ENCODE measurements around the gene C1S. TPM values are rescaled to one million over a fixed set of nuclear protein-coding genes. Genes with fewer than 3 reads are reported as not detected.
"Not testable (repeated sequence)": the region's sequence is repeated elsewhere in the genome, so short reads cannot be mapped to it uniquely, and the experiment has no call there.

C1S gene
- 1 to 10 TPM; 1.7 TPM for total RNA-seq

- H3K4me1 Mint-ChIP-seq, result no peaks in the 10 kb centered on the region
- ChIA-PET POLR2A (interaction anchor here (1.4 kb wide), 1 partner anchor 8 kb away, joined by 3 read pairs; no protein-coding TSS in a partner anchor), CTCF (interaction anchor here (1.4 kb wide), 1 partner anchor 53 kb away, joined by 4 read pairs; no protein-coding TSS in a partner anchor)
- peaks cover 22% of the 10 kb centered on the region for H3K27me3 Mint-ChIP-seq
- H3K9me3 Mint-ChIP-seq, result no peaks in the 10 kb centered on the region
- no peaks in the 10 kb centered on the region for H3K36me3 Mint-ChIP-seq (ENCODE audit: low read depth)
- no peak for DNase-seq
- H3K4me3 Mint-ChIP-seq, result no peak within 1 kb of the TSS
- H3K27ac Mint-ChIP-seq, result no peak within 1 kb of the TSS
Observed at GRCh38 chr12:7060353-7060954, at the start of gene C1S. Gene C1S, plus strand, starts transcription at chr12:7060718. Its CDS starts 1,195 bp downstream, at chr12:7061913.

DNA sequence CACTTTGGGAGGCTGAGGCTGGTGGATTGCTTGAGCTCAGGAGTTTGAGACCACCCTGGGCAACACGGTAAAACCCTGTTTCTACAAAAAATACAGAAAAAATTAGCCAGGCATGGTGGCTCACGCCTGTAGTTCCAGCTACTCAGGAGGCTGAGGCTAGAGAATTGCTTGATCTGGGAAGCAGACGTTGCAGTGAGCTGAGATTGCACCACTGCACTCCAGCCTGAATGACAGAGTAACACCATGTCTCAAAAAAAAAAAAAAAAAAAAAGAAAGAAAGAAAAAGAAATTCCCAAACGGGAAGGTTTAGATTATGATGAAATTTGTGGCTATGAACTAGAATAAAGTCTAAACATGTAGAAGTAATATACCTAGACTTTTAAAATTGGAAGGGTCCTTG, 49.1 kb upstream of the C1S start:
- H3K36me3 Mint-ChIP-seq (ENCODE audit: low read depth), result peaks cover 12% of the 10 kb centered on the region
- not testable (repeated sequence) for H3K27me3 Mint-ChIP-seq, H3K4me3 Mint-ChIP-seq, H3K9me3 Mint-ChIP-seq, H3K27ac Mint-ChIP-seq, DNase-seq
- POLR2A ChIA-PET, result interaction anchor here (0.8 kb wide), 1 partner anchor 67 kb away, joined by 4 read pairs; the partner anchor contains the start of gene C12orf57
- peaks cover 18% of the 10 kb centered on the region for H3K4me1 Mint-ChIP-seq
- CTCF ChIA-PET, result interaction anchor here (0.9 to 2.2 kb wide), 2 partner anchors 15 to 68 kb away, joined by 3 to 7 read pairs; partner anchors contain the start of genes C12orf57 and RNU7-1

- H3K4me1 Mint-ChIP-seq, result peaks cover 25% of the 10 kb centered on the region
- H3K9me3 Mint-ChIP-seq, result no peaks in the 10 kb centered on the region
- peaks cover 12% of the 10 kb centered on the region for H3K36me3 Mint-ChIP-seq (ENCODE audit: low read depth)
- DNase-seq, result no peak
- H3K27me3 Mint-ChIP-seq, result no peaks in the 10 kb centered on the region
- H3K27ac Mint-ChIP-seq, result no peak overlapping the region
- ChIA-PET CTCF (interaction anchor here (0.9 to 2.2 kb wide), 2 partner anchors 14 to 69 kb away, joined by 3 to 7 read pairs; partner anchors contain the start of genes C12orf57 and RNU7-1), POLR2A (interaction anchor here (0.8 kb wide), 1 partner anchor 68 kb away, joined by 4 read pairs; the partner anchor contains the start of gene C12orf57)
- no peak overlapping the region for H3K4me3 Mint-ChIP-seq
Observed at GRCh38 chr12:7012024-7012607, 48.4 kb upstream of the C1S start.

DNA sequence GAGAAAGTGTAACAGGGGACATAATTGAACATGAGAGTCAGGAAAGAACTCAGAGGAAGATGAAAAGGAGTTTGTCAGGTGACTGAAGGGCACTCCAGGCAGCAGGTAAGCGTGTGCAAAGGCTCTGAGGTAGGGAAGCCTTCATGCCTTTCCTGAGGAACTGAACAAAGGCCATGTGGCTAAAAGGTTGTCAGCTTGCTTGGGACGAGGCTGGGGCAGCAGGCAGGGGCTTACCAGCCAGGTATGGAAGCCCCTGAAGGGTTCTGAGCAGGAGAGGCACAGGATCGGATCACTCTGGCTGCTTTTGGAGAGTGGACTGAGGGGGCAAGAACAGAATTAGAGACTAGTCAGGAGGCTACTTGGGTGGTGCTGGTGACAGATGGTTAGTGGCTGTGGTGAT, 47.4 kb upstream of the C1S start:
- H3K36me3 Mint-ChIP-seq (ENCODE audit: low read depth), result peaks cover 7% of the 10 kb centered on the region
- peaks cover 27% of the 10 kb centered on the region for H3K4me1 Mint-ChIP-seq
- H3K4me3 Mint-ChIP-seq, result no peak overlapping the region
- no peak for DNase-seq
- CTCF ChIA-PET, result no interaction called here
- POLR2A ChIA-PET, result interaction anchor here (1.5 kb wide), 1 partner anchor 67 kb away, joined by 3 read pairs; no protein-coding TSS in a partner anchor
- H3K27me3 Mint-ChIP-seq, result no peaks in the 10 kb centered on the region
- no peak overlapping the region for H3K27ac Mint-ChIP-seq
- H3K9me3 Mint-ChIP-seq, result no peaks in the 10 kb centered on the region

DNA sequence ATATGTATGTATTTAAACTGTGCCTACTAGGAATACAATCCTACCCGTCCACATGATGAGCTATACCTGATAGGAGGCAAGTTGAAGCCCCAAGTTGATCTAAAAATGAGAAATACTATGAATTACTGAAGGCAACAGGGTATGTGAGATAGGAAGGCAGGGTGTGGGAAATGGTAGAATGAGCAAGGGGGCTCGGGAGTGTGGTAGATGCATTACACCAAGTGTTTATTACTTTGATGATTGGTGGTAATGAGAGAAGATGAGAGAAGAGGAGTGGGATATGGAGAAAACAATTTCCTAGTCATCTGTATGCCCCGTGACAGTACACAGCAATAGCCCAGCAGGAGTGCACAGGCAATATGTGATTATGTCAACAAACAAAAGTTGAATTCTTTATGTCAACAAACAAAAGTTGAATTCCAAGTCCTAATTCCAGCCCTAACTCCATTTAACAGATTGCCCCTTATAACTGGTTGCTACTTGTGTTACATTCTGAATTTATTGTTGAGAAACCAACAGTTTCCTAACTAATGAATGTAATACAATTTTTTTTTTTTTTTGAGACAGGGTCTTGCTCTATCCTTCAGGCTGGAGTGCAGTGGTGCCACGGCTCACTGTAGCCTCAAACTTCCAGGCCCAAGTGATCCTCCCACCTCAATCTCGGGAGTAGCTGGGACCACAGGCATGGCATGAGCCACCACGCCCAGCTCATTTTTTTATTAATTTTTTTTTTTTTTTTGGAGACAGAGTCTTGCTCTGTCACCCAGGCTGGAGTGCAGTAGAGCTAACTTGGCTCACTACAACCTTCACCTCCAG, 44.8 kb upstream of the C1S start:
- Mint-ChIP-seq H3K27me3 (no peaks in the 10 kb centered on the region), H3K4me1 (peaks cover 30% of the 10 kb centered on the region), H3K36me3 (ENCODE audit: low read depth) (peaks cover 5% of the 10 kb centered on the region), H3K27ac (no peak overlapping the region), H3K9me3 (no peaks in the 10 kb centered on the region), H3K4me3 (no peak overlapping the region)
- no peak for DNase-seq
- POLR2A ChIA-PET, result no interaction called here
- CTCF ChIA-PET, result interaction anchor here (0.6 to 0.7 kb wide), 2 partner anchors 11 to 13 kb away, joined by 3 read pairs; no protein-coding TSS in a partner anchor

DNA sequence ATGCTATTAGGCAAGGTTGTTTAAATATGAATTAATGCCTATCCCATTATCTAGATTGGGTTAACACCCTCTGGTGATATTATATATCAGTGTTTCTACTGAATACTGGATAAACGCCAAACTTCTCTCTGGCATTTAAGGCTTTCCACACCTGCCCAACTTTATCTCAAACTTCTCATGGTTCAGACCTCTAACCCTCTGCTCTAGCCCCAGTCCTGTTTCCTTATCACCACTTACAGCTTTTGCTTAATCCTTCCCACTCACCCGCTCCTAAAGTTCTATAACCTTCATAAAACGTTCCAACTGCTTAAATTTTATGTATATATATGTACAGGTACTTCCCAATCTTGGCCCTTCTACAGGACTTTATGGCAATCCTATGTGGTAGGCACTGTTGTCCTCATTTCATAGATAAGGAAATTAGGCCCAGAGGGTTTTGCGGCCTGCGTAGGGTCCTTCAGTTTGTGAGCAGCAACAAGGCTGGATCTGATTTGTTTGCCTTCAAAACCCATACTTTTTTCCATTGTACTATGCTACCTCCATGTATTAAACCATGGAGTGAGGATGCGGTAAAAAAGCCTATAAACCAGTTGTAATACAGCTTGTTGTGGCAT, 43.5 kb upstream of the C1S start:
- H3K27ac Mint-ChIP-seq, result no peak overlapping the region
- H3K4me1 Mint-ChIP-seq, result peaks cover 30% of the 10 kb centered on the region
- peak overlapping the region; percentile 84 for H3K4me3 Mint-ChIP-seq
- CTCF ChIA-PET, result interaction anchor here (1.5 to 2.1 kb wide), 5 partner anchors 58 to 126 kb away, joined by 6 to 19 read pairs (median 7); partner anchors contain the start of genes C1RL and CLSTN3
- no peaks in the 10 kb centered on the region for H3K27me3 Mint-ChIP-seq
- DNase-seq, result no peak
- peaks cover 5% of the 10 kb centered on the region for H3K36me3 Mint-ChIP-seq (ENCODE audit: low read depth)
- POLR2A ChIA-PET, result interaction anchor here (0.8 to 2.2 kb wide), 10 partner anchors 9 to 328 kb away, joined by 3 to 60 read pairs (median 6); partner anchors contain the start of genes C12orf57, C1RL, PTPN6 and RNU7-1
- H3K9me3 Mint-ChIP-seq, result no peaks in the 10 kb centered on the region

DNA sequence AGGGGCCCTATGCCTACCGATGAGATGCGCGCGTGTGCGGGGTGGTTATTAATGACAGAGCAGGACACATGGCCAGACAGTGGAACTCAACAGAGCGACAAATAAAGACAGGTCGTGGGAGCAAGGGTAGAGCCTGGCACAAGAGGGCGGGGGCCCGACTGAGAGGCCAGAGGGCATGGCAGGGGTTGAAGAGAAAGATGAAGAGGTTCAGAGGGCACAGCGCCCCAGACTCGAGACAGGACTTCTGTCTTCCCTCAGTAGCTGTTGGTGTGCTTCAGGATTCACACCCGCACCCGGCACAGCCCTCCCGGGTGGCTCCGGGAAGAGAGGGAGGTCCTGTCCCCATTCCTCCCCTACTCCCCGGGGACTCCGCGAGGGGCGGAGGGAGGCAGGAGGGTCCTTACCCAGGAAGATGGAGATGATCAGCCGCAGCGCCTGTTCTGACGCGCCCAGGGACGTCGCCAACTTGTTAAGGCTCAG, 42.6 kb upstream of the C1S start:
- H3K36me3 Mint-ChIP-seq (ENCODE audit: low read depth), result peaks cover 5% of the 10 kb centered on the region
- CTCF ChIA-PET, result interaction anchor here (0.5 to 2.1 kb wide), 31 partner anchors 8 to 294 kb away, joined by 3 to 19 read pairs (median 4); partner anchors contain the start of genes C12orf57, C1R, C1RL and CLSTN3
- peak overlapping the region; percentile 60 for H3K27ac Mint-ChIP-seq
- H3K4me3 Mint-ChIP-seq, result peak overlapping the region; percentile 84
- no peaks in the 10 kb centered on the region for H3K27me3 Mint-ChIP-seq
- DNase-seq, result no peak
- H3K4me1 Mint-ChIP-seq, result peaks cover 30% of the 10 kb centered on the region
- POLR2A ChIA-PET, result interaction anchor here (0.5 to 2.2 kb wide), 21 partner anchors 8 to 905 kb away, joined by 3 to 60 read pairs (median 4); partner anchors contain the start of genes C12orf57, C1RL, PTPN6 and RNU7-1
- H3K9me3 Mint-ChIP-seq, result no peaks in the 10 kb centered on the region

DNA sequence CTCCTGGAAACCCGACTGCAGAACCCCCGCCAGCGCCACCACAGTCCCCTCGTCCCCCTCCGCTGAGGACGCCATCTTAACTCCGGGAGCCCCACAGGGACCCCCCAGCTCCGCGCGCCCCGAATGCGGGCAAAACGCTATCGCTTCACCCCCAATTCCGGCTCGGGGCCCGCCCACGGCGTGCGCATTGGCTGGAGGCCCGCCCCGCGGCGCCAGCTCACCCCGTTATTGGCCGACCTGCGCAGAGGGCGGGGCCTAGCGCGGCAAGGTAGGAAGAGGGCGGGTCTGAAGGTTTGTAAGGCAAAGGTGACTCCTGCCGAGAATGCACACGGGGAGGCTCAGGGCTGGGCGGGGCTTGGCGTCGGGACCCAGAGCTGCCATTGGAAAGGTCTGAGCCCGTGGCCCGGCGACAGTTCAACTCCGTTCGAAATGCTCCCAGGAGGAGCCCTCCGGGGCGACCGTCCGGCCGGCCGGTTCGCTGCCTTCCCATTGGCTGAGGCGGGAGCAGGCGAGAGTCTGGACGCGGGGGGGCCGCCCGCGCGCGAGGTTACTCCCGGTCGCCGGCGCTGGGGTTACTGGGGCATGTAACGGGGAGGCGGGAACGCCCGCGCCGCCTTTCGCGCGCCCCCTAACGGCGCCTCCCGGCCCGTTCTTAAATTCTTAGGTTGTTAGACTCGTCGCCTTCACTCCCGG, 42.0 kb upstream of the C1S start, which contains the start of gene LPCAT3:
Gene LPCAT3 (minus strand): TSS at position 127 of the 693 bp plus-strand sequence. CDS start 52 bp downstream, at position 75.
- POLR2A ChIA-PET, result interaction anchor here (0.5 to 2.2 kb wide), 23 partner anchors 9 to 904 kb away, joined by 3 to 60 read pairs (median 4); partner anchors contain the start of genes C12orf57, C1RL, COPS7A and RNU7-1
- CTCF ChIA-PET, result interaction anchor here (0.5 to 2.1 kb wide), 32 partner anchors 8 to 294 kb away, joined by 3 to 19 read pairs (median 4); partner anchors contain the start of genes C12orf57, C1R, C1RL and CLSTN3
- H3K27me3 Mint-ChIP-seq, result no peaks in the 10 kb centered on the region

GRCh38 chr12:7019043-7019569, 41.4 kb upstream of the C1S start:
- ChIA-PET POLR2A (interaction anchor here (0.6 to 2.2 kb wide), 14 partner anchors 15 to 388 kb away, joined by 3 to 60 read pairs (median 4); partner anchors contain the start of genes C12orf57, C1RL, COPS7A and RNU7-1), CTCF (interaction anchor here (0.8 to 2.1 kb wide), 14 partner anchors 9 to 122 kb away, joined by 3 to 19 read pairs (median 5); partner anchors contain the start of genes C12orf57, C1R, C1RL and CLSTN3)
- Mint-ChIP-seq H3K9me3 (no peaks in the 10 kb centered on the region), H3K4me3 (peak overlapping the region; percentile 84), H3K27me3 (no peaks in the 10 kb centered on the region), H3K27ac (peak overlapping the region; percentile 81), H3K4me1 (peaks cover 25% of the 10 kb centered on the region), H3K36me3 (ENCODE audit: low read depth) (no peaks in the 10 kb centered on the region)
- DNase-seq, result no peak

More for the DNA sequence above, 42.0 kb upstream of the C1S start, which contains the start of gene LPCAT3:
- Mint-ChIP-seq H3K4me1 (peaks cover 30% of the 10 kb centered on the region), H3K36me3 (ENCODE audit: low read depth) (no peaks in the 10 kb centered on the region), H3K9me3 (no peaks in the 10 kb centered on the region), H3K4me3 (peak within 1 kb of the TSS; percentile 84), H3K27ac (peak within 1 kb of the TSS; percentile 81)
- DNase-seq, result peak; percentile 97

DNA sequence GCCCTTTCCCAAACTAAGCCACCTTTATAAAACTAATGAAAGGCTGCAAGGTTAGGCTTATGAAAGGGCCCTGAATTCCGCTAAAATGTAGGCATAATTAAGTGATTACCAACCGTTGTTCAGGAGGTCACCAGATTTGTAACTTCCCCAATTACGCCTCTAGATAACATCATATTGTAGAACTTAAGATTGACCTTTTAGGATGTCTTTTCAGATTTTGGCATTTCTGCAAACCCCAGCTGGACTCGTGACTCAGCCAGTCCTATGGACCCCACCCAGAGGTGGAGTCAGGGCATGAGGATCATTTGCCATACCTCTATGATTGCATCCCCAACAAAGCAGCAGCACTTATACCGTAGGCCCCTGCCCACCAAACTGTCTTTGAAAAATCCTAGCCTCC, 38.6 kb upstream of the C1S start:
- H3K9me3 Mint-ChIP-seq, result no peaks in the 10 kb centered on the region
- DNase-seq, result no peak
- no peak overlapping the region for H3K4me3 Mint-ChIP-seq
- no peak overlapping the region for H3K27ac Mint-ChIP-seq
- H3K36me3 Mint-ChIP-seq (ENCODE audit: low read depth), result no peaks in the 10 kb centered on the region
- POLR2A ChIA-PET, result interaction anchor here (1.5 kb wide), 1 partner anchor 11 kb away, joined by 4 read pairs; no protein-coding TSS in a partner anchor
- H3K4me1 Mint-ChIP-seq, result peaks cover 14% of the 10 kb centered on the region
- peaks cover 2% of the 10 kb centered on the region for H3K27me3 Mint-ChIP-seq
- CTCF ChIA-PET, result interaction anchor here (1.1 to 1.5 kb wide), 3 partner anchors 78 to 98 kb away, joined by 3 to 4 read pairs (median 3); partner anchors contain the start of genes C12orf57 and RNU7-1

DNA sequence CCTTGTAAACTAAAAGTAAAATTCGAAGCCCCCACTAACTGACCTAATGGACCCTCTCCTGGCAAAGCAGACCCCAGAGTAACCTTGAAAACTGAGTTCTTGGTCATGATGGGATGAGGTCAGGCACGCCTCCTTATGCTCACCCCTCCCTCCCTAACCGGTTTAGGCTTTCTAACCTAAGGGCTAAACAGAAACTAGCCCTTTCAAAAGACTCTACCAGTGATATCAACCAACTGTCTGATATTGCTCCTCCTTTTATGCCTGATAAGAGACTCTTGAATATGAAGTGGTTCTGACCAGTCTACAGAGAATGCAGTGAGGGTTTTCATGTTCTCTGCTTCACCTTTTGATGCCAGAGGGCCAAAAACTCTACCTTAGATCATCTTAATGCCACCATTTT, 37.4 kb upstream of the C1S start:
- CTCF ChIA-PET, result no interaction called here
- no peak for DNase-seq
- POLR2A ChIA-PET, result interaction anchor here (1.6 kb wide), 1 partner anchor 79 kb away, joined by 6 read pairs; the partner anchor contains the start of gene C12orf57
- no peak overlapping the region for H3K4me3 Mint-ChIP-seq
- peaks cover 2% of the 10 kb centered on the region for H3K27me3 Mint-ChIP-seq
- no peaks in the 10 kb centered on the region for H3K9me3 Mint-ChIP-seq
- no peak overlapping the region for H3K27ac Mint-ChIP-seq
- H3K36me3 Mint-ChIP-seq (ENCODE audit: low read depth), result no peaks in the 10 kb centered on the region
- peaks cover 5% of the 10 kb centered on the region for H3K4me1 Mint-ChIP-seq
